ENCODE data around the gene SKAP1. TPM values are rescaled to one million over a fixed set of nuclear protein-coding genes. Genes with fewer than 3 reads are reported as not detected.

The SKAP1 gene
- total and polyA plus RNA-seq, 2 experiments from 2014 or later: 0.27 TPM; not detected in 1

DNA sequence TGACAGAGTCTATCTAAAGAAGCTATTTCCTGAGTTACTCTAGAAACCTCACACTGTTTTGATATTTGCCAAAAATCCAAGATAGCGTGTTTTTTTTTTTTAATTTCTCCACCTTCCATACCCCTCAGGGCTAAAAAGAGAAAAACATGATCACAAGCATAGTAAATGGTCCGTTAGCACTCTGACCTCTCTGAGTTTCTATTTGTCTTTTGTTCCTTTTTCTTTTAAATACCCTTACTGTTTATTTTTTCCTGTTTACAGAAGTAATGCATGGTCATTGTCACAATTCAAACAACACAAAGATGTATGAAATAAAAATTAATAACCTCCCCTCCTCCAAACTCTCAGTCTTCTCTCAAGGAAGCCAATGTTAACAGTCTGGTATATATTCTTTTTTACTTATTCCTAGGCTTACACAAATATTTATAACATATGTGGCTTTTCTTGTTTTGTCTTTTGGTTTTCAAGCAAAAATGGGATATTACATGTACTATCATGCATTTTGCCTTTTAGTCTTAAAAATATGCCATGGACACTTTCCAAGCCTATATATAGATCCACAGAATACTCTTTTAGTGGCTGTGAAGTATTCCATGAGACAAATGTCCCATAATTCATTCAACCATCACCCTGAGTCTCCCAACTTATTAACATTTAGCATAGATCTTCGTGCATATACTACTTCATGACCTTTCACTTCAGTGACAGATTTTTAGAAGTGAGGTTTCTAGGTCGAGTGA is 3.1 kb downstream of the SKAP1 start:
- DNase-seq (ENCODE audit: low spot score) (no peak), ATAC-seq (no peak)
- H3K4me3 ChIP-seq: no peak overlapping the region
- Mint-ChIP-seq H3K27ac (no peak overlapping the region), H3K9me3 (no peaks in the 10 kb centered on the region; the same call in 1 of the 3 replicates), H3K4me1 (peaks cover 22% of the 10 kb centered on the region), H3K4me3 (no peak overlapping the region), H3K27me3 (ENCODE audit: insufficient read depth, low read depth, poor library complexity) (peaks cover 26% of the 10 kb centered on the region), H3K36me3 (ENCODE audit: low read depth) (no peaks in the 10 kb centered on the region)
- peaks cover 8% of the 10 kb centered on the region; the same call in 1 of the 2 replicates for H3K4me1 ChIP-seq (ENCODE audit: insufficient read depth)
- H3K27ac ChIP-seq (ENCODE audit: low read depth): no peak overlapping the region
- peaks cover 39% of the 10 kb centered on the region for H3K27me3 ChIP-seq (ENCODE audit: insufficient read depth)
- H3K9me2 ChIP-seq (ENCODE audit: insufficient read depth): no peaks in the 10 kb centered on the region
- TF ChIP-seq NANOG (IDR thresholded peaks at IDR 0.05; ENCODE audit: borderline replicate concordance): no peak
- TF ChIP-seq, protein P1, sequence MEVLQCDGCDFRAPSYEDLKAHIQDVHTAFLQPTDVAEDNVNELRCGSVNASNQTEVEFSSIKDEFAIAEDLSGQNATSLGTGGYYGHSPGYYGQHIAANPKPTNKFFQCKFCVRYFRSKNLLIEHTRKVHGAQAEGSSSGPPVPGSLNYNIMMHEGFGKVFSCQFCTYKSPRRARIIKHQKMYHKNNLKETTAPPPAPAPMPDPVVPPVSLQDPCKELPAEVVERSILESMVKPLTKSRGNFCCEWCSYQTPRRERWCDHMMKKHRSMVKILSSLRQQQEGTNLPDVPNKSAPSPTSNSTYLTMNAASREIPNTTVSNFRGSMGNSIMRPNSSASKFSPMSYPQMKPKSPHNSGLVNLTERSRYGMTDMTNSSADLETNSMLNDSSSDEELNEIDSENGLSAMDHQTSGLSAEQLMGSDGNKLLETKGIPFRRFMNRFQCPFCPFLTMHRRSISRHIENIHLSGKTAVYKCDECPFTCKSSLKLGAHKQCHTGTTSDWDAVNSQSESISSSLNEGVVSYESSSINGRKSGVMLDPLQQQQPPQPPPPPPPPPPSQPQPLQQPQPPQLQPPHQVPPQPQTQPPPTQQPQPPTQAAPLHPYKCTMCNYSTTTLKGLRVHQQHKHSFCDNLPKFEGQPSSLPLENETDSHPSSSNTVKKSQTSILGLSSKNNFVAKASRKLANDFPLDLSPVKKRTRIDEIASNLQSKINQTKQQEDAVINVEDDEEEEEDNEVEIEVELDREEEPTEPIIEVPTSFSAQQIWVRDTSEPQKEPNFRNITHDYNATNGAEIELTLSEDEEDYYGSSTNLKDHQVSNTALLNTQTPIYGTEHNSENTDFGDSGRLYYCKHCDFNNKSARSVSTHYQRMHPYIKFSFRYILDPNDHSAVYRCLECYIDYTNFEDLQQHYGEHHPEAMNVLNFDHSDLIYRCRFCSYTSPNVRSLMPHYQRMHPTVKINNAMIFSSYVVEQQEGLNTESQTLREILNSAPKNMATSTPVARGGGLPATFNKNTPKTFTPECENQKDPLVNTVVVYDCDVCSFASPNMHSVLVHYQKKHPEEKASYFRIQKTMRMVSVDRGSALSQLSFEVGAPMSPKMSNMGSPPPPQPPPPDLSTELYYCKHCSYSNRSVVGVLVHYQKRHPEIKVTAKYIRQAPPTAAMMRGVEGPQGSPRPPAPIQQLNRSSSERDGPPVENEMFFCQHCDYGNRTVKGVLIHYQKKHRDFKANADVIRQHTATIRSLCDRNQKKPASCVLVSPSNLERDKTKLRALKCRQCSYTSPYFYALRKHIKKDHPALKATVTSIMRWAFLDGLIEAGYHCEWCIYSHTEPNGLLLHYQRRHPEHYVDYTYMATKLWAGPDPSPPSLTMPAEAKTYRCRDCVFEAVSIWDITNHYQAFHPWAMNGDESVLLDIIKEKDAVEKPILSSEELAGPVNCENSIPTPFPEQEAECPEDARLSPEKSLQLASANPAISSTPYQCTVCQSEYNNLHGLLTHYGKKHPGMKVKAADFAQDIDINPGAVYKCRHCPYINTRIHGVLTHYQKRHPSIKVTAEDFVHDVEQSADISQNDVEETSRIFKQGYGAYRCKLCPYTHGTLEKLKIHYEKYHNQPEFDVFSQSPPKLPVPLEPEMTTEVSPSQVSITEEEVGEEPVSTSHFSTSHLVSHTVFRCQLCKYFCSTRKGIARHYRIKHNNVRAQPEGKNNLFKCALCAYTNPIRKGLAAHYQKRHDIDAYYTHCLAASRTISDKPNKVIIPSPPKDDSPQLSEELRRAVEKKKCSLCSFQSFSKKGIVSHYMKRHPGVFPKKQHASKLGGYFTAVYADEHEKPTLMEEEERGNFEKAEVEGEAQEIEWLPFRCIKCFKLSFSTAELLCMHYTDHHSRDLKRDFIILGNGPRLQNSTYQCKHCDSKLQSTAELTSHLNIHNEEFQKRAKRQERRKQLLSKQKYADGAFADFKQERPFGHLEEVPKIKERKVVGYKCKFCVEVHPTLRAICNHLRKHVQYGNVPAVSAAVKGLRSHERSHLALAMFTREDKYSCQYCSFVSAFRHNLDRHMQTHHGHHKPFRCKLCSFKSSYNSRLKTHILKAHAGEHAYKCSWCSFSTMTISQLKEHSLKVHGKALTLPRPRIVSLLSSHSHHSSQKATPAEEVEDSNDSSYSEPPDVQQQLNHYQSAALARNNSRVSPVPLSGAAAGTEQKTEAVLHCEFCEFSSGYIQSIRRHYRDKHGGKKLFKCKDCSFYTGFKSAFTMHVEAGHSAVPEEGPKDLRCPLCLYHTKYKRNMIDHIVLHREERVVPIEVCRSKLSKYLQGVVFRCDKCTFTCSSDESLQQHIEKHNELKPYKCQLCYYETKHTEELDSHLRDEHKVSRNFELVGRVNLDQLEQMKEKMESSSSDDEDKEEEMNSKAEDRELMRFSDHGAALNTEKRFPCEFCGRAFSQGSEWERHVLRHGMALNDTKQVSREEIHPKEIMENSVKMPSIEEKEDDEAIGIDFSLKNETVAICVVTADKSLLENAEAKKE (CRISPR knock-in tag; IDR thresholded peaks at IDR 0.05): no peak
- no peak for TF ChIP-seq JUNB (IDR thresholded peaks at IDR 0.05; ENCODE audit: unreplicated experiment)
- no peak for TF ChIP-seq CREB1 (CRISPR knock-in tag; IDR thresholded peaks at IDR 0.05; ENCODE audit: low read depth)
- TF ChIP-seq EZH2 (IDR thresholded peaks at IDR 0.05; ENCODE audit: low read depth, unreplicated experiment): no peak
- TF ChIP-seq, protein P2, sequence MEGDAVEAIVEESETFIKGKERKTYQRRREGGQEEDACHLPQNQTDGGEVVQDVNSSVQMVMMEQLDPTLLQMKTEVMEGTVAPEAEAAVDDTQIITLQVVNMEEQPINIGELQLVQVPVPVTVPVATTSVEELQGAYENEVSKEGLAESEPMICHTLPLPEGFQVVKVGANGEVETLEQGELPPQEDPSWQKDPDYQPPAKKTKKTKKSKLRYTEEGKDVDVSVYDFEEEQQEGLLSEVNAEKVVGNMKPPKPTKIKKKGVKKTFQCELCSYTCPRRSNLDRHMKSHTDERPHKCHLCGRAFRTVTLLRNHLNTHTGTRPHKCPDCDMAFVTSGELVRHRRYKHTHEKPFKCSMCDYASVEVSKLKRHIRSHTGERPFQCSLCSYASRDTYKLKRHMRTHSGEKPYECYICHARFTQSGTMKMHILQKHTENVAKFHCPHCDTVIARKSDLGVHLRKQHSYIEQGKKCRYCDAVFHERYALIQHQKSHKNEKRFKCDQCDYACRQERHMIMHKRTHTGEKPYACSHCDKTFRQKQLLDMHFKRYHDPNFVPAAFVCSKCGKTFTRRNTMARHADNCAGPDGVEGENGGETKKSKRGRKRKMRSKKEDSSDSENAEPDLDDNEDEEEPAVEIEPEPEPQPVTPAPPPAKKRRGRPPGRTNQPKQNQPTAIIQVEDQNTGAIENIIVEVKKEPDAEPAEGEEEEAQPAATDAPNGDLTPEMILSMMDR (conservative IDR thresholded peaks at IDR 0.05; ENCODE audit: low read depth in 2 of 2): no peak
- no peak for TF ChIP-seq ZNF114 (CRISPR knock-in tag; IDR thresholded peaks at IDR 0.05)
- H3K36me3 ChIP-seq (ENCODE audit: insufficient read depth): no peaks in the 10 kb centered on the region
- no peaks in the 10 kb centered on the region for H3K79me2 ChIP-seq (replicated peaks; ENCODE audit: insufficient read depth)
- no peak overlapping the region for H3K4me2 ChIP-seq
- no peak overlapping the region for H2AFZ ChIP-seq
- H4K20me1 ChIP-seq (replicated peaks; ENCODE audit: insufficient read depth): no peaks in the 10 kb centered on the region
- H3F3A ChIP-seq (replicated peaks; ENCODE audit: low read depth): no peaks in the 10 kb centered on the region

Measured in GM23338 (cell line).